Left ventricle myocardium inferior (tissue), 1 donor: Measurements from ENCODE around the gene TMEM161A. TPM values are rescaled to one million over a fixed set of nuclear protein-coding genes. Genes with fewer than 3 reads are reported as not detected.
"Not testable (repeated sequence)": the region's sequence is repeated elsewhere in the genome, so short reads cannot be mapped to it uniquely, and the experiment has no call there.

Experiments
- DNase-seq: peaks from one replicate; pipeline ENCODE4 v3.0.0-alpha.2; 2020
- H3K27ac ChIP-seq: fragments of 200-600 bp; replicated peaks from 2 replicates; pipeline ENCODE4 v1.8.0; 2021
- H3K27me3 ChIP-seq: fragments of 200-600 bp; 2 replicates; pipeline ENCODE4 v1.8.0; 2021; ENCODE audit warnings: low read depth
- H3K36me3 ChIP-seq: fragments of 200-600 bp; 2 replicates; pipeline ENCODE4 v1.8.0; 2021
- H3K4me1 ChIP-seq: fragments of 200-600 bp; 2 replicates; pipeline ENCODE4 v1.8.0; 2021
- H3K4me3 ChIP-seq: fragments of 200-600 bp; 2 replicates; pipeline ENCODE4 v1.8.0; 2021; ENCODE audit warnings: mild to moderate bottlenecking, moderate library complexity
- H3K9me3 ChIP-seq: fragments of 200-600 bp; replicated peaks from 2 replicates; pipeline ENCODE4 v1.8.0; 2021
- intact Hi-C: fragments of 100-400 bp; cut with micrococcal nuclease; formaldehyde crosslinking; loops from one replicate; pipeline ENCODE4 v1.11.0; 2022
- total RNA-seq: library from RNA; stranded (reverse); fragmentation: NEBNext Ultra II Directional; extraction: Animal tissue kit (Norgen Biotek cat#: 25700); gene quantifications from one replicate; pipeline ENCODE4 v1.2.1, GENCODE V29; 2021
- TF ChIP-seq, protein P1 (sequence below): fragments of 200-600 bp; IDR thresholded peaks from 2 replicates; pipeline ENCODE4 v1.8.0; 2021; ENCODE audit warnings: antibody characterized with exemption, mild to moderate bottlenecking, borderline replicate concordance
- donor health status: DM: no; HTN: yes; CAD: no; lungs with severe emphysema.

The TMEM161A gene
- total RNA-seq, 1 donor from 2014 or later, result 22.9 TPM

DNA sequence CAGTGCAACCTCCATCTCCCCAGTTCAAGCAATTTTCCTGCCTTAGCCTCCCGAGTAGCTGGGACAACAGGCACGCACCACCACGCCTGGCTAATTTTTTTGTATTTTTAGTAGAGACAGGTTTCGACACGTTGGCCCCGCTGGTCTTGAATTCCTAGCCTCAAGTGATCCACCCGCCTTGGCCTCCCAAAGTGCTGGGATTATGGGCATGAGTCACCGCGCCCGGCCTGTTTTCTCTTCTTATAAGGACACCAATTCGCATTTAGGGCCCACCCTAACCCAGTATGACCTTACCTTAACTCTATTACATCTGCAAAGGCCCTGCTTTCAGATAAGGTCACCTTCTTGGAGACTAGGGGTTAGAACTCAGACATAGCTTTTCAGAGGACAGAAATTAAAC lies 35.1 kb downstream of the TMEM161A start:
- Histone ChIP-seq H3K27me3 (no peaks in the 10 kb centered on the region), H3K36me3 (peaks cover 25% of the 10 kb centered on the region), H3K4me1 (peaks cover 13% of the 10 kb centered on the region), H3K4me3 (no peak overlapping the region), H3K27ac (no peak overlapping the region), H3K9me3 (no peaks in the 10 kb centered on the region)
- TF ChIP-seq, protein P1, sequence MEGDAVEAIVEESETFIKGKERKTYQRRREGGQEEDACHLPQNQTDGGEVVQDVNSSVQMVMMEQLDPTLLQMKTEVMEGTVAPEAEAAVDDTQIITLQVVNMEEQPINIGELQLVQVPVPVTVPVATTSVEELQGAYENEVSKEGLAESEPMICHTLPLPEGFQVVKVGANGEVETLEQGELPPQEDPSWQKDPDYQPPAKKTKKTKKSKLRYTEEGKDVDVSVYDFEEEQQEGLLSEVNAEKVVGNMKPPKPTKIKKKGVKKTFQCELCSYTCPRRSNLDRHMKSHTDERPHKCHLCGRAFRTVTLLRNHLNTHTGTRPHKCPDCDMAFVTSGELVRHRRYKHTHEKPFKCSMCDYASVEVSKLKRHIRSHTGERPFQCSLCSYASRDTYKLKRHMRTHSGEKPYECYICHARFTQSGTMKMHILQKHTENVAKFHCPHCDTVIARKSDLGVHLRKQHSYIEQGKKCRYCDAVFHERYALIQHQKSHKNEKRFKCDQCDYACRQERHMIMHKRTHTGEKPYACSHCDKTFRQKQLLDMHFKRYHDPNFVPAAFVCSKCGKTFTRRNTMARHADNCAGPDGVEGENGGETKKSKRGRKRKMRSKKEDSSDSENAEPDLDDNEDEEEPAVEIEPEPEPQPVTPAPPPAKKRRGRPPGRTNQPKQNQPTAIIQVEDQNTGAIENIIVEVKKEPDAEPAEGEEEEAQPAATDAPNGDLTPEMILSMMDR, result no peak
- intact Hi-C loops, result no loop called here
- DNase-seq, result no peak

DNA sequence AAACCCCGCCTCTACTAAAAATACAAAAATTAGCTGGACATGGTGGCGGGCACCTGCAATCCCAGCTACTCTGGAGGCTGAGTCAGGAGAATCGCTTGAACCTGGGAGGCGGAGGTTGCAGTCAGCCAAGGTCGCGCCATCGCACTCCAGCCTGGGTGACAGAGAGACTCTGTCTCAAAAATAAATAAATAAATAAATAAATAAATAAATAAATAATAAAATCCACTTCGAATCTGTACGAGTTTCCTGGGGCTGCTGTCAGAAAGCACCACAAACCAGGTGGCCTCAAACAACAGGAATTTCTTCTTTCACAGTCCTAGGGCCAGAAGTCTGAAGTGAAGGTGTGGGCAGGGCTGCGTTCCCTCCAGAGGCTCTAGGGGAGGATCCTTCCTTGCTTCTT lies 35.7 kb downstream of the TMEM161A start:
- intact Hi-C loops, H3K9me3 ChIP-seq, H3K4me3 ChIP-seq, H3K27ac ChIP-seq, H3K27me3 ChIP-seq, DNase-seq: not testable (repeated sequence)
- Histone ChIP-seq H3K4me1 (peaks cover 13% of the 10 kb centered on the region), H3K36me3 (peaks cover 31% of the 10 kb centered on the region)

DNA sequence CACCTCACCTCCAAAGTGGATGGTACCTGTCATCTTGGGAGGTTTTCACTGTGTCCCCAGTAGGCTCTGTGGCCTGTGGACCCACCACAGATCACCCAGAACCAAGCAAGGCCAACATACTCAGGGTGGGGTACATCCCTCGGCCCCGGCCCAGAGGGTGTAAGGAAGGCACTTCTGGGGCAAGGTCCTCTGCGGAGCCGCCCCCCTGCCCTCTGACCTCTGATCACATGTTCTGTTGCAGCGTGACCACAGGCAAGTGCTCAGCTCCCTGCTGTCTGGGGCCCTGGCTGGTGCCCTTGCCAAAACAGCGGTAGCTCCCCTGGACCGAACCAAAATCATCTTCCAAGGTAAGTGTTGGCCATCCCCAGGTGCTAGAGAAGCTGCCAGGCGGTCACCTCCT lies 36.7 kb downstream of the TMEM161A start:
- DNase-seq, result no peak
- H3K27ac ChIP-seq, result no peak overlapping the region
- H3K9me3 ChIP-seq, result no peaks in the 10 kb centered on the region
- H3K4me3 ChIP-seq, result no peak overlapping the region
- H3K27me3 ChIP-seq, result no peaks in the 10 kb centered on the region
- TF ChIP-seq, protein P1, result no peak
- peaks cover 41% of the 10 kb centered on the region for H3K36me3 ChIP-seq
- intact Hi-C loops, result no loop called here
- H3K4me1 ChIP-seq, result peaks cover 13% of the 10 kb centered on the region

DNA sequence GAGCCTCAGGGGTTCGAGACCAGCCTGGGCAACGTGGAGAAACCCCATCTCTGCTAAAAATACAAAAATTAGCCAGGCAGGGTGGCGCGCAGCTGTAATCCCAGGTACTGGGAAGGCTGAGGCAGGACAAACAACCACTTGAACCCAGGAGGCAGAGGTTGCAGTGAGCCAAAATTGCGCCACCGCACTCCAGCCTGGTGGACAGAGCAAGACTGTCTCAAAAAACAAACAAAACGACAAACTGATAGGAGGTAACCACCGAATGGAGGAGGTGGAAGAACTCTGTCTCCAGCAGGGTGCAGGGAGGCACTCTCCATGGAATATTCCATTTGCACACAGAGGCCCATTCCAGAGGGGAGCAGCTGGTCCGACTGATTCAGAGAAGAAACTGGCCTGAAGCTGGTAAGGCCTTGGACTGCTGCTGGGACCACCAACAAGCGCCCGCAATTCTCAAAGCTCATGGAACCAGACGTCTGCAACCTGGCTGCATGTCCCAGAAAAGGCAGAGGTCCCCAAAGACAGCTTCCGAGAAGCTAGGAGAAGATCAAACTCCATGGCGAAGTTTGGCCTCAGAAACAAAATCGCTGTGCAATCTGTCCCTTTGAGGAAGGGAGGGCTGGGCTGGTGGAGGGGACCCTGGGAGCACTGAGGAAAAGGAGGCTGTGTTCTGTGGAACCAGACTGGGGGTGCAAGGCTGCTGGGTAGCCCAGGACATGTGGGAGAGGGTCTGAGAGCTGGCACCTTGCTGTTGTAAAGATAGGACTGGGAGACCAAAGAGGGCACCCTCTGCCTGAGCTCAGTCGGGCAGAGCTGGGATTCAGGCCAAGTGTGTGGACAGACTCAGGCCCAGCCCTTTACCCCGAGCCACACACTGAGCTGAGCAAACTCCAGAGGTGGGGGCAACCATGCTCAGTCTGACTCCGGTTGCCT lies 39.3 kb downstream of the TMEM161A start:
- TF ChIP-seq, protein P1, result no peak
- intact Hi-C loops, result no loop called here
- DNase-seq, result no peak
- no peak overlapping the region for H3K4me3 ChIP-seq
- H3K9me3 ChIP-seq, result no peaks in the 10 kb centered on the region
- H3K27me3 ChIP-seq, result no peaks in the 10 kb centered on the region
- H3K27ac ChIP-seq, result no peak overlapping the region
- H3K36me3 ChIP-seq, result peaks cover 41% of the 10 kb centered on the region
- H3K4me1 ChIP-seq, result no peaks in the 10 kb centered on the region

DNA sequence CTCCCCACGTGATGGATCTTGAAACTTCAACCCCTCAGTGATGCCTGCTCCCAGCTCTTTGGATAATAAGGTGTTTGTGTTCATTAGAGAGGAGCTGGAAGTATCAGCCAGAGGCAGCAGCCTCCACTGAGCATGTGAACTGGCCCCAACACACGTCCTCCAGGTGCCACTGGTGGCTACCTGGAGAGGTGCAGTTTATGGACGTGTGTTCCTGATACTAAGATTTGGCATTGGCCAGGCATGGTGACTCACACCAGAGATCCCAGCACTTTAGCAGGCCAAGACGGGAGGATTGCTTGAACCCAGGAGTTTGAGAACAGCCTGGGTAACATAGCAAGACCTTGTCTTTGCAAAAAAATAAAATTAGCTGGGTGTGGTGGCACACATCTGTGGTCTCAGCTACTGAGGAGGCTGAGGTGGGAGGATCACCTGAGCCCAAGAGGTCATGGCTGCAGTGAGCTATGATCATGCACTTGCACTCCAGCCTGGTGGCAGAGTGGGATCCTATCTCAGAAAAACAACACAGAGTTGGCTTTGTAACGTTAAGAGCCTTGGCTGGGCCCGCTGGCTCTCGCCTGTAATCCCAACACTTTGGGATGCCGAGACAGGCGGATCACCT lies 40.1 kb downstream of the TMEM161A start:
- TF ChIP-seq, protein P1, result no peak
- Histone ChIP-seq H3K4me3 (no peak overlapping the region), H3K4me1 (no peaks in the 10 kb centered on the region), H3K9me3 (no peaks in the 10 kb centered on the region), H3K27me3 (no peaks in the 10 kb centered on the region), H3K36me3 (peaks cover 41% of the 10 kb centered on the region), H3K27ac (no peak overlapping the region)
- intact Hi-C loops, result no loop called here
- no peak for DNase-seq
